RPMI8226 (cell line): Measurements from ENCODE around the gene PSMC5.
"Not testable (repeated sequence)": the region's sequence is repeated elsewhere in the genome, so short reads cannot be mapped to it uniquely, and the experiment has no call there.

Experiments used
- DNase-seq: peaks from one replicate; pipeline ENCODE4 v3.0.0-alpha.2; 2015

PSMC5 gene

DNA sequence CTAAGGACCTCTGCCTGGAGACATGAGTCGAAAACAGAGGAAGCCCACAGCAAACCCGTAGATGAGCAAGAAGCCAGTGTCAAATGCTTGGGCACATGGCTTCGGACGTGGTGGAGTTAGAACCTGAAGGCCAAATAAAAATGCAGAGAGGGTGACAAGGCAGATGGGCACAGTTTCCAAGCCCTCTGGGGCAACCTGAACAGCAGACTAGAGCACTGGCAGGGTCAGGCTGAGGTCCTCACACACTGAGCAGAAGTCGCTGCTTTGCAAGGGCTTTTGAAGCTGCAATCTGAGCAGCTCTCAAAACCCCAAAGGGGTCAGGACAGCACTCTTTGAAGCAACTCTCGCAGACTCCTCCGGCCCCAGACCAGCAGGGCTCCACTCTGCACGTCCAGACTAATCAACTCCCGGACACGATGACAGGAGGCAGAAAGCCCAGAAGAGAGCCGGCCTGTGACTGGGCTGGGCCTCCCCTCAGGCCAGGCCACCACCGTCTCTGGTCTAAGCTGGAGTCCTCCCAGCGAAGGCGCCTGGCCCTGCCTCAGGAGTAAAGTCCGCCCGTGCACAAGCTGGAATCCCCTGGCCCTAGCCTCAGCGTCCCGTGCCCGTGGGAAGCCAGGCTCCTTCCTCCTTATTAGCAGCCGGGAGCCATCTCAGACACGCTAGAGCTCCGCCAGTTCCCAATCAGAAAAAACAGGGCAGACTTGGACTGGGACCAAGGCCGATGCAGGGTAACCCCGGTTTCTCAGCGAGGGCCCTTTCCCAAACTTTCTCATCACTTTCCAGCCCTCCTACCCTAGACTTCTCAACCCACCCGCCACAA, 14.3 kb downstream of the PSMC5 start:
- DNase-seq: peak; percentile 45

DNA sequence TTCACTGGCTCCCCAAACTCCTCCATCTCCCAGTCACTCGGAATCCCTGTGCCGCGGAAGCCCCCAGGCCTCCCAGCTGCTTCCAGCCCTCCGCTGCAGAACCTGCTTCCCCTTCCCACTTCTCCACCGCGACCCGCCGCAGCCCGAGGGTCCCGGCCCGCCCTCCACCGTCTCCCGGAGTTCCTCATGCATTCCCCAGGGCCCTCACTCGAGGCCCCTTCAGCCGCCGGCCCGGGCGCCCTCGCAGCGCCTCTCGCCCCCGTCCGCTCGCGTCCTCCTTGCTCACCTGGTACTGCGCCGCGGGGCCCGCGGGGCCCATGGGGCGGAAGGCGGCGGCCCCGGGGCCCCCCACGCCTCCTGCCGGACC, 14.9 kb downstream of the PSMC5 start:
- no peak for DNase-seq

DNA sequence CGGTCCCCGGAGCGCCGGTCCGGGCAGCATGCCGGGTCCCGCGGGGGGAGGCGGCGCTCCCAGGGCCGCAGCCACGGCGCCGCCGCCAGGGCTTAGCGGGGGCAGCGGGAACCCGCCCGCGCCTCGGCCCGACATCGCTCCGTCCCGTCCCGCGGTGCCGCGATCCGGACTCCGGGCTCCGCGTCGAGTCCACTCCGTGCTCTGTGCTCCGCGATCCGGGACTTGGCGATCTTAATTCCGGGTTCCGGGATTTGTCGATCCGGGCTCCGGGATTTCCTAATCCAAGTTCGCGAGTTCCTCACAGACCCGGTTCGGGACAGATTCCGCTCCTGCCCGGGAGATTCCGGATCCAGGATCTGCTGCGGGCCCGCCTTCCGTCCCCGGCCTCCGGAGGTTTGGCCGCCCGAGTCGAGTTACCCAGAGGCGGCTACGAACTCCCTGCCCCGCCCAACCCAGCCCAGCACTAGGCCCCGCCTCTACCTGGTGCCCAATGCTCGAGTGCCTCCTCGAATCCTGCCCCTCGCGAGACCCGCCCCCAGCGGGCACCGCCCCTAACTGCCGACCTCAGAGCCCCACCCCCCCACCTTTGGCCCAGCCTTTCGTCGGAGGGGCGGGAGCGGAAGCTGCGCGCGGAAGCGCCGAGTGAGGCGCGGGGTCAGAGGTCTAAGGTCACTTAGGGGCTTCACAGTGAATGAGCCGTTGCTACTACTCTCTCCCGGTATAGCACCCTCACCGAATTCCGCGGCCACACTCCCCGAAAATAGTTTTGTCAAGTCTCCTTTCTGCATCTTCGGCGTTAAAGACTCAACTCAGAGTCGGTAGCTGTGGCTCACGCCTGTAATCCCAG, 15.5 kb downstream of the PSMC5 start, which contains the start of gene SMARCD2:
Gene SMARCD2, minus strand, starts transcription at position 146 of the 847 bp plus-strand sequence. Its CDS starts 11 bp downstream, at position 135.
- peak; percentile 99 for DNase-seq

DNA sequence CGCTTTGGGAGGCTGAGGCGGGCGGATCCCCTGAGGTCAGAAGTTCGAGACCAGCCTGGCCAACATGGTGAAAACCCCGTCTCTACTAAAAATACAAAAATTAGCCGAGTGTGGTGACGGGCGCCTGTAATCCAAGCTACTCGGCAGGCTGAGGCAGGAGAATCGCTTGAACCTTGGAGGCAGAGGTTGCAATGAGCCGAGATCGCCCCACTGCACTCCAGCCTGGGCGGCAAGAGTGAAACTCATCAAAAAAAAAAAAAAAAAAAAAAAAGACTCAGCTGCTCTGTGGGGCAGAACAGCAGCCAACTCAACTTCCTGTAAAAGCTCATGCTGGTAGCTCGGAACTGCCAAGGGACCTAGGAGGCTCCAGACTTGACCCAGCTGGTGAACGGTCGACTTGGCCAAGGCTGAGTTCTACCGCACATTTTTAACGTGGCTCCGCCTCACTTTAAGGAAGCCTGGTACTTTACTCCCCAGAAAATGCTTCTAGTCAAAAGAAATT, 16.2 kb downstream of the PSMC5 start:
- peak; percentile 94 for DNase-seq

DNA sequence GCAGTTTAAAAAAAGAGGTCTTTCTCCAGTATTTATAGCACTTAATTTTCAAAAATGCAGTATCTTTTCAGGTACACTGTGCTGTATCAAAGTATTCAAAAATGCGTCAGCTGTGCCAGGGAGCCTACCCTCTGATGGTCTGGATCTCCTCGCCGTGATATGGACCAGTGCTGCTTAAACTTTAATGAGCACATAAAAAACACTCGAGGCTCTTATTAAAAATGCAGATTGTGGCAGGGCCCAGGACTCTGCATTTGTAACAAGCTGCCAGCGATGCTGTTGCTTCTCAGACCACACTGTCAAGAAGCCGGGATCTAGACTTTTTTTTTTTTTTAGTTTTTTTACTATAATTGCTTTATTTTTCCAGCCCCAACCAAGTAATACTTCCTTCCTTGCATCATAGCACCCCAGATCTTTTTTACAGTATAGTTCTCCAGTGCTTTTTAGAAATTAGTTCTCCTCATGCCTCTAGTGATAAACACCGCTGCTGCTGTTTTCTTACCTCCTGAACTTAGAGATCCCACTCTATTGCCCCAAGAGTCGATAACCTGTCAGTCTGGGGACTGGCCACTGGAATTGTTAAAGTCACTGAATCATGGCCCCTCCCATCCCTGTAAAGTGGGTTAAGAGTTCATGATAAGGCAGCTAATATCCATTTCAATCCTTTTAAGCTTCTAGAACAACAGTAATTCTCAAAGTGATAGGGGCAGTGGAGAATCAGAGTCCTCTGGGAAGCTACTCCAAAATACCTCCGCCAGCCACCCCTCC, 16.9 kb downstream of the PSMC5 start:
- peak; percentile 16 for DNase-seq

DNA sequence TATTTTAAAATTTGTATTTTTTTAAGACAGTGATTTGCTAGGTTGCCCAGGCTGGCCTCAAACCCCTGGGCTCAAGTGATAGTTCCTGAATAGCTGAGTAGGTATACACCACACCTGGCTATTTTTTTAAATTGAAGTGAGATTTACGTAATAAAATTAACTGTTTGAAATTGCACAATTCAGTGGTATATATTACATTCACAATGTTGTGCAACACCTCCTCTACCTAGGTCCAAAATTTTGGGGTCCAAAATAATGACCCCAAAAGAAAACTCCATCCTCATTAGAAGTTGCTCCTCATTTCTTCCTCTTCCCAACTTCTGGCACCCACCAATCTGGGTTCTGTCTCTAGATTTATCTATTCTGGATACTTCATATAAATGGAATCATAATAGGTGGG, 18.3 kb downstream of the PSMC5 start:
- DNase-seq: no peak

DNA sequence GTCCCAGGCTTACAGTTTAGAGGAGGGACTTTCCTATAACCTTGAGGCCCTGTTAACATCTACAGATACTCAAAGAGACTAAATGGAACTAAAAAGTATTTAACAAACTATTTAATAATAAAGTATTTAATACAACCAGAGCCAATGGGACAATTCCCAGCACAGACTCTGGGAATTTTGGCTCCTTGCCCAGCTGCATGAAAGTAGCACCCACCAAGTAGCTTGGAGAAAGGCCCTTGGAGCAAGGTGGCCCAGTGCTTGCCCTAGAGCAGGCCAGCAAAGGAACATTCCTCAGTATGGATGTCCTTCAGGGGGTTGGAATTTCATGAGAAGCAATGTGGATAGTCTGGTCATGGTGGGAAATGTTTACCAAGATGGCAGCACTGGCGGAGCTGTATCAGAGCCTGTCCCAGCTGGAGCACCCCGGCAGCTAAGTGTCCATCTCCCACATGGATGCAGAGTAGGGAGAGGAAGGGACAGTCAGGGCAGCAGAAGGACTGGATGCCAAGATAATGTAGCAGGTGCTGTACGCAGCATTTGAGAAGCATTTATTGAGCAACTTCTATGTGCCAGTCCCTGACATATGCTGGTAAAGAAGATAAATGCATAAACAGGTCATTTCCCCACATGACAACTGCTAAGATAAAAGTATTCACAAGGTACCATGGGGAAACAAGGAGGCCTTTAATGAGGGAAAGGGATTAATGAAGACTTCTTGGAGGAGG, 20.5 kb downstream of the PSMC5 start:
- DNase-seq: no peak

GRCh38 chr17:63848834-63849689, 21.8 kb downstream of the PSMC5 start:
- DNase-seq: peak; percentile 89

GRCh38 chr17:63850401-63850800, 23.2 kb downstream of the PSMC5 start:
- DNase-seq: no peak

- no peak for DNase-seq
Measured at GRCh38 chr17:63853260-63853659, 26.0 kb downstream of the PSMC5 start.

DNA sequence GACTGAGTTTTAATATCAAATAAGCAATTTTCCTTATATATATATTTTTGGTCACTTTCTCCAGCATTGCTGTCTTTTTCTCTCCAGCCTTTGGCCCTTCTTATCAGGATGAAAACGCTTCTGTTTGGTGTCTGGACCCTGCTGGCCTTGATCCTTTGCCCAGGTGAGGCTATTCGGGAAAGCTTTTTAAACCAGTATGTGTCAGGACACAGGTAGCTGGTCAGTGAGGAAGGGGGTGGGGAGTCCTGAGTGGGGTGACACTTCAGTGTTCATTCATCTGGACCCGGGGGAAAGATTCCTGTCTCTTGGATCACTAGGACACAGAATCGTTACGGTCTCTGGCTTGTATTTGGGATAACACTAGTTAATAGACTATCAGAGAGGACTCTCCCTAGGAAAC, 27.5 kb downstream of the PSMC5 start:
- no peak for DNase-seq

GRCh38 chr17:63855185-63855584, 28.0 kb downstream of the PSMC5 start:
- no peak for DNase-seq

DNA sequence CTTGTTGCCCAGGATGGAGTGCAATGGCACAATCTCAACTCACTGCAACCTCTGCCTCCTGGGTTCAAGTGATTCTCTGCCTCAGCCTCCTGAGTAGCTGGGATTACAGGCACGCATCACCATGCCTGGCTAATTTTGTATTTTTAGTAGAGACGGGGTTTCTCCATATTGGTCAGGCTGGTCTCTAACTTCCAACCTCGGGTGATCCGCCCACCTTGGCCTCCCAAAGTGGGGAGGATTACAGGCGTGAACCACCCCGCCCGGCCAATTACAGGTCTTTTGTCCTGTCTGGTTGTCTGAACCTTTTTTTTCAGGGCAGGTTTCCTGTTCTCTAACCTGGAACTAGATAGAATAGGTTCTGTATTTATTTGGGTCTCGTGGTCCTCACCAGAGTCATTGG, 29.2 kb downstream of the PSMC5 start:
- not testable (repeated sequence) for DNase-seq

- no peak for DNase-seq
Measured at GRCh38 chr17:63859257-63859656, 32.0 kb downstream of the PSMC5 start.

DNA sequence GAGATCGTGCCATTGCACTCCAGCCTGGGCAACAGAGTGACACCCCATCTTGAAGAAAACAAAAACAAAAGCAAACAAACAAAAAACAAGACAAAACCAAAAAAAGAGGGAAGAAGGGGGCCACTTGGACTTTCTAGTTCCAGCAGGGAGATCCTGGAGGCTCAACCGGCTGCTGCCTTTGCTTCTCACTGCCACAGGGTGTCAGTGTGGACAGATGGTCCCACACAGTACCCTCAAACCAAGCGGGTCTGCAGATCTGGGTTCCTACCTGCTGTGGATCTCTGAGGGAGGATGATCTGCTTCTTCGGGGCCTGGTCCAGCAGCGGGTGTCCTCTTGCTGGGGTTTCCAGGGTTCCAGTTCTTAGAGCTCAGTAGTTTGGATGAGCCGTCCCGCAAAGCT, 39.4 kb downstream of the PSMC5 start:
- not testable (repeated sequence) for DNase-seq

GRCh38 chr17:63869491-63870291, 42.5 kb downstream of the PSMC5 start:
- not testable (repeated sequence) for DNase-seq

DNA sequence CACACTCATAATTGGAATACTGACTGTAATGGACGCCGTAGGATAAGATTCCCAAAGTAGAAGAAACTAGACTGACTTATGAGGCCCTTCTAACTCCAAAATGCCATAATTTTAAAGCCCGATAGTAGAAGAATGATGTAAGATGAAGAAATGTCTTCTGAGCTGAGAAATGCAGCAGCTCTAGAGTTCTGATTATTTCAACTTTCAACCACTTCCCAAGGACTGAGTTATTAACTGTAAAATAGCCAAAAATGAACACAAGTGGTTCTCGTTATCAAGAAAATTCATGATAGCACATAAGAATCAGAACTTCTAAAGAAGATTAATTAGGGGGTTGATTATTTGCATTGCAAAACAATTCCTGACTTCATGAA, 43.0 kb downstream of the PSMC5 start:
- not testable (repeated sequence) for DNase-seq

- not testable (repeated sequence) for DNase-seq
Measured at GRCh38 chr17:63871646-63872365, 44.6 kb downstream of the PSMC5 start.

DNA sequence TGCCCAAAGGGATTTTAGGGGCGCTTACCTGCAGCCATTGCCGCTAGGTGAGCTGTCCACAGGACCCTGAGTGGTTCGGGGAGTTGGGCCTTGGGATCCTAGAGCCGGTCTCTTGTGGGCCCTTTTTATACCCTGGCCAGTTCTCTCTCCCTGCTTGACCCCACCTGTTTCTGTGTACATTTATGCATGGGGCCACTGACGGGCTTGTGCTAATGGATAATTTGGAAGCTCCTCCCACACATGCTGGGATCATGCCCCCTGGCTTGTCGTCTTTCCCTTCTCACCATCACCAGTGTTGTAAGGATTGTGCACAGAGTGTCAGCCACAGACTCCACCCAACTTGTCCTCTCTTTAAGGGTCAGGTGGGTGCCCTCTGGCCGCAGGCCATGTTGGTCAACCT, 46.3 kb downstream of the PSMC5 start, which contains the start of gene CSH2:
Gene CSH2, minus strand, starts transcription at position 101 of the 400 bp plus-strand sequence. Its CDS starts 63 bp downstream, at position 38.
- DNase-seq: not testable (repeated sequence)
